Esophagus squamous epithelium (tissue), 5 donors: ENCODE data around the gene TBPL1. TPM values are rescaled to one million over a fixed set of nuclear protein-coding genes. Genes with fewer than 3 reads are reported as not detected.
"Not testable (repeated sequence)": the region's sequence is repeated elsewhere in the genome, so short reads cannot be mapped to it uniquely, and the experiment has no call there.

Source experiments
- DNase-seq: peaks from one replicate; lab custom pipeline; 2025; lab: John Stamatoyannopoulos, UW
- H3K27ac ChIP-seq, 4 donors: fragments of 200-600 bp; sonication (generic); one replicate each; pipeline ENCODE4 v1.5.1; 2016 to 2019; ENCODE audit warnings: mild to moderate bottlenecking in 1 of 4
- H3K27me3 ChIP-seq, 4 donors: fragments of 200-600 bp; sonication (generic); 1 replicate in 3 of 4; 2 replicates in 1 of 4; pipeline versions ENCODE4 v1.5.1 to v1.6.0; 2017 to 2021; ENCODE audit warnings: antibody characterized with exemption in 1 of 4
- H3K36me3 ChIP-seq, 3 donors: fragments of 200-600 bp; sonication (generic); one replicate each; pipeline ENCODE4 v1.5.1; 2016 to 2019
- H3K4me1 ChIP-seq, 3 donors: fragments of 200-600 bp; sonication (generic); one replicate each; pipeline ENCODE4 v1.5.1; 2017 to 2019
- H3K4me3 ChIP-seq, 4 donors: fragments of 200-600 bp; sonication (generic); 1 replicate in 3 of 4; 2 replicates in 1 of 4; pipeline ENCODE4 v1.5.1; 2016 to 2019; ENCODE audit warnings: mild to moderate bottlenecking in 2 of 4, moderate library complexity in 1 of 4
- H3K9me3 ChIP-seq, 3 donors: fragments of 200-600 bp; sonication (generic); one replicate each; pipeline ENCODE4 v1.5.1; 2016 to 2019
- POLR2A ChIP-seq, 4 donors: fragments of 450-650 bp; IDR thresholded peaks; one replicate each; pipeline ENCODE4 v1.6.1; 2017; ENCODE audit warnings: antibody characterized with exemption in 4 of 4, mild to moderate bottlenecking in 4 of 4, moderate library complexity in 3 of 4
- WGBS, 2 donors: methylation state at CpG; one replicate each; pipeline ENCODE4 v1.1.5; 2018; 5-methylcytosine and 5-hydroxymethylcytosine counted together
- intact Hi-C: fragments of 100-400 bp; cut with DNase I; formaldehyde crosslinking; loops from one replicate; pipeline ENCODE4 v1.15.0; 2022
- total RNA-seq, 4 donors: library from RNA; depleted of rRNA; stranded (reverse); fragments of >200 nt; gene quantifications; one replicate each; pipeline ENCODE4 v1.1.0, GENCODE V29; 2016
- TF ChIP-seq, protein P1 (sequence below), 6 experiments: fragments of 450-650 bp in 4 of 6; fragments of 200-600 bp in 2 of 6; sonication (generic) in 2 of 6; IDR thresholded peaks; one replicate each; pipeline ENCODE4 v1.5.1; 2016 to 2019; ENCODE audit warnings: antibody characterized with exemption in 6 of 6, mild to moderate bottlenecking in 4 of 6, moderate library complexity in 4 of 6
- donor health status: DM: yes; HTN: yes; CAD: no.

Gene TBPL1
- total RNA-seq, 4 donors from 2014 or later = 9.0 to 27.5 (median 12.0) TPM

DNA sequence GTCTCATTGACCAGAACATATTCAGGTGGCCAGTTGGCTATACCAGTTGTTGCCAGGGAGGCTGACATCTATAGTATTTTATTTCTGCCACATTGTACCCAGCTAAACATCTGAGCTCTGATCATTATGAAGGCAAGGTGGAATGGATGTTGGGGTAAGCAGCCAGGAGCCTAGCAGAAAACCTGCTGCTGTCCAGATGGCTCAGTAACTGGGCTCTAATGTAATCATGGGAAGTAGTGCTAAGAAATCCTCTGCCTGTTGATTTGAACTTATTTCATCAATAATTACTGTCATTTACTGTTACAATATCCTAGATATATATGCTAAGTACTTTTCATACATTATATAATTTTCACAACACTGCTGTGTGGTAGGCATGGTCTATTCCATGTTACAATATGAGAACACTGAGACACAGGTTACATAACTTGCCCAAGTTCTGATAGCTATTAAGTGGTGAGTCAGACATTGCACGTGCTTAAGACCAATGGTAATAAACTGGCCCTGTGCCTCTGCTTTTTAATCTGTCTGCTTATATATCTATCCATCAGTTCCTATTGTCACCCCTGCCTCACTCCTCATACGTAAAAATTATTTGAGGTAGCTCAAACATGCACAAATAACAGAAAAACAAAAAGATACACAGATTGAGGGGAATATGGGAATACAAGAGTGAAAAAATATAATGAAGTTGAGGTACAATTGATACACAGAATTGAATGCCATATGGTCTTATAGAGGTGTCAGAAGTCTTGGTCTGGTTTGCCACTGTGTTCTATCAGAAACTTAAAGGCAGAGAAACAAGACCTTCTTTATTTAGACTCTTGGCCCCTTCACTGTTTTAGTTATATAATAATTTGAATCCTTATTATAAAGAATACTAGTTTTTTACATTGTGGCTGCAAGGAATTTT lies 25.2 kb downstream of the TBPL1 start:
- 12 to 24% methylated on average over 2 of the region's 2 CpGs for WGBS, 2 donors
- intact Hi-C loops = loop anchor here (5.0 kb wide), 1 partner anchor 84 kb away; no protein-coding TSS in a partner anchor
- Histone ChIP-seq H3K9me3 (no peaks in the 10 kb centered on the region), H3K4me3 (no peak overlapping the region), H3K27me3 (no peaks in the 10 kb centered on the region), H3K4me1 (peaks cover 0 to 19% (median 9%) of the 10 kb centered on the region in 3 donors), H3K27ac (no peak overlapping the region), H3K36me3 (peaks cover 0 to 24% (median 0%) of the 10 kb centered on the region in 3 donors)
- no peak for TF ChIP-seq POLR2A (IDR thresholded peaks at IDR 0.05)
- TF ChIP-seq, protein P1, sequence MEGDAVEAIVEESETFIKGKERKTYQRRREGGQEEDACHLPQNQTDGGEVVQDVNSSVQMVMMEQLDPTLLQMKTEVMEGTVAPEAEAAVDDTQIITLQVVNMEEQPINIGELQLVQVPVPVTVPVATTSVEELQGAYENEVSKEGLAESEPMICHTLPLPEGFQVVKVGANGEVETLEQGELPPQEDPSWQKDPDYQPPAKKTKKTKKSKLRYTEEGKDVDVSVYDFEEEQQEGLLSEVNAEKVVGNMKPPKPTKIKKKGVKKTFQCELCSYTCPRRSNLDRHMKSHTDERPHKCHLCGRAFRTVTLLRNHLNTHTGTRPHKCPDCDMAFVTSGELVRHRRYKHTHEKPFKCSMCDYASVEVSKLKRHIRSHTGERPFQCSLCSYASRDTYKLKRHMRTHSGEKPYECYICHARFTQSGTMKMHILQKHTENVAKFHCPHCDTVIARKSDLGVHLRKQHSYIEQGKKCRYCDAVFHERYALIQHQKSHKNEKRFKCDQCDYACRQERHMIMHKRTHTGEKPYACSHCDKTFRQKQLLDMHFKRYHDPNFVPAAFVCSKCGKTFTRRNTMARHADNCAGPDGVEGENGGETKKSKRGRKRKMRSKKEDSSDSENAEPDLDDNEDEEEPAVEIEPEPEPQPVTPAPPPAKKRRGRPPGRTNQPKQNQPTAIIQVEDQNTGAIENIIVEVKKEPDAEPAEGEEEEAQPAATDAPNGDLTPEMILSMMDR (IDR thresholded peaks at IDR 0.05) = no peak
- DNase-seq = no peak

DNA sequence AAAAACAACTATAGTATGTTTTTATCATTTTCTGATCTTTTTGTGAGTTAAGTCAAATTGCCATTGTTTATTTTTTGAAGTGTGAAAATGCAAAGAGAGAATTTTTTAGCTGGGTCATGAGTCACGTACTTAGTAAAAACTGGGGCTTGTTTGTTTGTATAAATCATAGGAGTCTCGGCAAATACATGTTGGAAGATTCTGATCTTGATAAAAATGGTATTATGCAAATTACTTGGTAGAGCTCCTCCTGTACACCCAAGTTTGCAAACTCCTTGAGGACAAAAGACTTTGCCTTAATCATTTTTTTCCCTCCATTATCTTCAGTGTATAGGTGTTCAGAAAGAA lies 25.8 kb downstream of the TBPL1 start:
- no peak overlapping the region for H3K4me3 ChIP-seq
- no peak for DNase-seq
- TF ChIP-seq, protein P1 (IDR thresholded peaks at IDR 0.05) = no peak
- no peak for TF ChIP-seq POLR2A (IDR thresholded peaks at IDR 0.05)
- peaks cover 0 to 19% (median 9%) of the 10 kb centered on the region in 3 donors for H3K4me1 ChIP-seq
- H3K27ac ChIP-seq = no peak overlapping the region
- peaks cover 0 to 30% (median 0%) of the 10 kb centered on the region in 3 donors for H3K36me3 ChIP-seq
- intact Hi-C loops = loop anchor here (5.0 kb wide), 1 partner anchor 83 kb away; no protein-coding TSS in a partner anchor
- H3K27me3 ChIP-seq = no peaks in the 10 kb centered on the region
- no peaks in the 10 kb centered on the region for H3K9me3 ChIP-seq
- 42 to 50% methylated on average over 2 of the region's 2 CpGs for WGBS, 2 donors

DNA sequence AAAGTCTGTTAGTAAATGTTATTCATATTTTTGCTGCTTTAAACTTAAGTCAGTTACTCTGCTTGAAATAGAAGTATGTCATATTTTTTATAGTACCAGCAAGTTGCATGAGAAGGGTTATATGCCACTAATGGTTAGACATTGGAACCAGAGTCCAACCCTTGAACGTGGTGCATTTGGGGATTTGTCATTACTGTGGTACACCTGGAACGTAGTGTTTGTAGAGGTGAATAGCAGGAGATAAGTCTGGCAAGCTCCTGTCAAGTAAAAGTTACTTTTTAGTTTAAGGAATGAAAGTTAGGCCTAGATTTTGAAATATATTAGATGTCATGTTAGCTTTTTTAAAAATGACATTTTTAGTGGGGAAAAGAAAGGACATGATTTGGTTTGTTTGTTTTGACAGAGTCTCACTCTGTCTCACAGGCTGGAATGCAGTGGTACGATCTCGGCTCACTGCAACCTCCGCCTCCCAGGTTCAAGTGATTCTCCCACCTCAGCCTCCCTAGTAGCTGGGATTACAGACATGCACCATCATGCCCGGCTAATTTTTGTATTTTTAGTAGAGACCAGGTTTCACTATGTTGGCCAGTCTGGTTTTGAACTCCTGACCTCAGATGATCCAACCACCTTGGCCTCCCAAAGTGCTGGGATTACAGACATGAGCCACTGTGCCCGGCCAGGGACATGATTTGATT lies 26.4 kb downstream of the TBPL1 start:
- H3K9me3 ChIP-seq, DNase-seq, H3K27me3 ChIP-seq, H3K27ac ChIP-seq, H3K4me3 ChIP-seq: not testable (repeated sequence)
- H3K4me1 ChIP-seq = peaks cover 0 to 19% (median 9%) of the 10 kb centered on the region in 3 donors
- WGBS, 2 donors = 82 to 84% methylated on average over 7 of the region's 7 CpGs
- intact Hi-C loops = loop anchor here (5.0 kb wide), 1 partner anchor 83 kb away; no protein-coding TSS in a partner anchor
- peaks cover 0 to 35% (median 0%) of the 10 kb centered on the region in 3 donors for H3K36me3 ChIP-seq

DNA sequence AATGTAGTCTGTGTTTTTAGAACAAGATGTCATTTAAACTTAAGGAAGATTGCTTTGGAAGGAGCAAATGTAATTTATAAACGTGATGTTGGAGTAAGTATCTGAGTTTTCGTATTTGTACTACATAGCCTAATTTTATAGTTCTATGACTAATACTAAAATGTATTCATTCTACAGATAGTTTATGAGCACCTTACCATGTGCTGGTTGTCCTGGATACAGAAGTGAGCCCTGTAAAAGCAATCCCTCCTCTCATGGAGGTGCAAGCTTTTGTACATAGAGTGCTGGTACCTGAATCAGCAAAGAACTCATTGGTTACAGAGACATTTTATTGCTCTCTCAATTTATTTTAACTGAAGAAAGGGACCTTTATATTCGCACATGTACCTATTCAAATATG lies 27.1 kb downstream of the TBPL1 start:
- Histone ChIP-seq H3K9me3 (no peaks in the 10 kb centered on the region), H3K27me3 (no peaks in the 10 kb centered on the region), H3K27ac (no peak overlapping the region), H3K4me3 (no peak overlapping the region), H3K36me3 (peaks cover 0 to 42% (median 0%) of the 10 kb centered on the region in 3 donors), H3K4me1 (peaks cover 0 to 19% (median 9%) of the 10 kb centered on the region in 3 donors)
- no peak for DNase-seq
- WGBS, 2 donors = 88 to 95% methylated on average over 3 of the region's 3 CpGs
- TF ChIP-seq, protein P1 (IDR thresholded peaks at IDR 0.05) = no peak
- no peak for TF ChIP-seq POLR2A (IDR thresholded peaks at IDR 0.05)
- intact Hi-C loops = no loop called here

DNA sequence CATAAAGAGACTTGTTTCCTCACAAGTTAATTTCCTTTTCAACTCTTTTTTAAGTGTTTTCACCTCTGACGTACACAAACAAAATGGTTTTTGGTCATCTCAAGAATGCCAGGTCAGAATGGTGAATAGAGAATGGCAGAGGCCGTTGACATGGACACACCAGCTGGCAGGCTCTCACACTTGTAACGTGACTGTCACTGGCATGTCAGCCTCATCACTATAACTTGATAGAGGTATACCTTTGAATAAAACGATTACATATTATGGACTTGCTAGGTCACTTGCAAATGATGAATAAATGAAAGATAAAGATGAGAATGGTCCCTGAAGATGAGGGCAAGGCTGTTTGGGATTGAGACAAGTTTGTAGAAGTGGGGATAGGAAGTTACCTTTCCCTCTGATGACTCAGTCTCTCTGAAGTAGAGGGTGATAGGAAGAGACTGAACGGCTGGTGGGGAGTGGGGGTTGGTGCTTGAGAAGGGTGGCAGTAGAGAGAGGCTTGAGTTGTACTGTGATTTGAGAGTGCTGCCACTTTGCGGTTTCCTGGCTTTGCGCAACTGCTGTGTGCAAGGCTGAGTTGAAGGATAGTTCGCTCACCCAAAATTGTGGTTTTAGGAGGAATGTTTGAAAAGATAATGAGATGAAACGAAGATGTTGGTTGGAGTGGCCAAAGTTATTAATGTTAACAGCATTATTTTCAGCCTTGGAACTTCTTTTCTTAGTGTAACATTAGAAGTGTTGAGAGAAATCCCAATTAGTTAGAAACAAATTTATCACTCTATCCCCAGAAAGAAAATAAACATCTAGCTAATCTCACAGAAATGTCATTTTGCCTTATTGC lies 30.3 kb downstream of the TBPL1 start:
- DNase-seq = no peak
- no peaks in the 10 kb centered on the region for H3K9me3 ChIP-seq
- no peak for TF ChIP-seq POLR2A (IDR thresholded peaks at IDR 0.05)
- TF ChIP-seq, protein P1 (IDR thresholded peaks at IDR 0.05) = no peak
- WGBS, 2 donors = 63 to 80% methylated on average over 9 of the region's 9 CpGs
- no peaks in the 10 kb centered on the region for H3K27me3 ChIP-seq
- H3K36me3 ChIP-seq = peaks cover 0 to 68% (median 4%) of the 10 kb centered on the region in 3 donors
- no peak overlapping the region for H3K27ac ChIP-seq
- intact Hi-C loops = no loop called here
- no peak overlapping the region for H3K4me3 ChIP-seq
- H3K4me1 ChIP-seq = peaks cover 0 to 10% (median 1%) of the 10 kb centered on the region in 3 donors
